ENCODE measurements around the gene SMG7. TPM values are rescaled to one million over a fixed set of nuclear protein-coding genes. Genes with fewer than 3 reads are reported as not detected.

SMG7 gene
- total RNA-seq, 1 donor from 2014 or later: 41.1 TPM

DNA sequence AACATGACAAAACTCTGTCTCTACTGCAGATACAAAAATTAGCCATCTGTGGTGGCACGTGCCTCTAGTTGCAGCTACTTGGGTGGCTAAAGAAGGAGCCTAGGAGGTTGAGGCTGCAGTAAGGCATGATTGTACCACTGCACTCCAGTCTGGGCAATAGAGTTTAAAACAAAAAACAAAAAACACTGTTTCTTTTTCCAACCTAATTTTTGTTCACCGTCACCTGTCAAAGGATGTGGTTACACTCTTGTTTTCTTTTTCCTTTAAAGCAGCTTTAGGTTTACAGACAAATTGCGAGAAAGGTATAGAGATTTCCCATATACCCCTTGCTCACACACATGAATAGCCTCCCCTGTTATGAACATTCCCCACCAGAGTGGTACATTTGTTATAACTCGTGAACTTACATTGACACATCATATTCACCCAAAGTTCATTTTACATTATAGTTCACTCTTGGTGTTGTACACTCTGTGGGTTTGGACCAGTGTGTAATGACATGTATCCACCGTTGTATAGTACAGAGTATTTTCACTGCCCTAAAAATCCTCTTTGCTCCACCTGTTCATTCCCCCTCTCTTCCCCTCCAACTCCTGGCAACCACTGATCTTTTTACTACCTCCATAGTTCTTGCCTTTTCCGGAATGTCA lies 26.2 kb downstream of the SMG7 start:
- no peak for ATAC-seq (ENCODE audit: poor library complexity)
- intact Hi-C loops (cut with DNase I): no loop called here
- DNase-seq: no peak

DNA sequence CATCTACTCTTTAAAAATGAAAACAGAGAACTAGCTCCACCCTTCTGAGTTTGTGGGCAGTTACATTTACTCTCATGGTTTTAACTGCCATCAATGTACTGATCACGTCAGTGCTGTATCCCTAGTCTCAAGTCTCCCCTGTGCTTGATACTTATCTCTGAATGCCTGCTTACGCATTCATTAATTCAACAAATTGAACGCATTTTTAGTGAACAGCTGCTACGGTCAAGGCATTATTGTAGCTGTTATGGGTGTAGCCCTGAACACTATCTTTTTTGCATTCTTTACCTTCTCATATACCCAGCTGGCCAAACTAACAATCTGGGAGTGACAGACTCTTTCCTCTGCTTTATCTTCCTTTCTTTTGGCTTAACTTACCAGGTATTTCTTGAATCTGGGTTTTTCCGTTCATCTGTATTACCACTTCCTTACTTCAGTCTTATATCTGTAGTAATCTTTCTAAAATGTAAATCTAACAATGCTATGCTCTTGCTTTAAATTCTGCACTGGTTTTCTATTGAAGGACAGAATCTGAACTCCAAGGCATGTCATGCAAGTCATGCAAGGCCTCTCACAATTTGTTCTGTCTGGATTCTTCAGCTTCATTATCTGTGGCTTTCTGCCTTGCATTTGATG lies 33.3 kb downstream of the SMG7 start:
- DNase-seq (no peak), ATAC-seq (ENCODE audit: poor library complexity) (no peak)
- intact Hi-C loops (cut with DNase I): no loop called here

- ATAC-seq (ENCODE audit: poor library complexity): no peak
- intact Hi-C loops (cut with DNase I): no loop called here
- no peak for DNase-seq
Observed at GRCh38 chr1:183506561-183506960, 34.3 kb downstream of the SMG7 start.

GRCh38 chr1:183508694-183509093 lies 36.4 kb downstream of the SMG7 start:
- intact Hi-C loops (cut with DNase I): no loop called here

DNA sequence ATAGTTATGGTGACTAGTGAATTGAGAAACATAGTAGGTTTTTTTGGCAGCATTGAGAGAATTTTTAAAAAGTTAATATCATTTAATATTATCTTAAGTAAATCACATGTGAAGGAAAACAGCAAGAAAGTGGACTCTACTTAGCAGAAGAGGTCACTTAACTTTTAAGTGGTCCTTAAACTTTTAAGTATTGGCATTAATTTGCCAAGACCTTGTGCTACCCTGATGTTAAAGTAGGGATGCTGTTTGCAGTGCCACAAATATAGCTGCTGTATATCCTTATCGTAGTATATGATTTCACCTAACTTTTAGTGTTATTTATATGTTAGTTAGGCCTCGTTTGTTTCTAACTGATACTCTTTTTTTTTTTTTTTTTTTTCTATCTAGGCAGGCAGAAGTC lies 40.2 kb downstream of the SMG7 start:
- ATAC-seq (ENCODE audit: poor library complexity): no peak
- intact Hi-C loops (cut with DNase I): no loop called here
- DNase-seq: no peak

More at GRCh38 chr1:183508694-183509093, 36.4 kb downstream of the SMG7 start:
- DNase-seq: no peak
- no peak for ATAC-seq (ENCODE audit: poor library complexity)

- ATAC-seq (ENCODE audit: poor library complexity): no peak
- DNase-seq: no peak
- intact Hi-C loops (cut with DNase I): no loop called here
Observed at GRCh38 chr1:183514235-183514634, 41.9 kb downstream of the SMG7 start.

DNA sequence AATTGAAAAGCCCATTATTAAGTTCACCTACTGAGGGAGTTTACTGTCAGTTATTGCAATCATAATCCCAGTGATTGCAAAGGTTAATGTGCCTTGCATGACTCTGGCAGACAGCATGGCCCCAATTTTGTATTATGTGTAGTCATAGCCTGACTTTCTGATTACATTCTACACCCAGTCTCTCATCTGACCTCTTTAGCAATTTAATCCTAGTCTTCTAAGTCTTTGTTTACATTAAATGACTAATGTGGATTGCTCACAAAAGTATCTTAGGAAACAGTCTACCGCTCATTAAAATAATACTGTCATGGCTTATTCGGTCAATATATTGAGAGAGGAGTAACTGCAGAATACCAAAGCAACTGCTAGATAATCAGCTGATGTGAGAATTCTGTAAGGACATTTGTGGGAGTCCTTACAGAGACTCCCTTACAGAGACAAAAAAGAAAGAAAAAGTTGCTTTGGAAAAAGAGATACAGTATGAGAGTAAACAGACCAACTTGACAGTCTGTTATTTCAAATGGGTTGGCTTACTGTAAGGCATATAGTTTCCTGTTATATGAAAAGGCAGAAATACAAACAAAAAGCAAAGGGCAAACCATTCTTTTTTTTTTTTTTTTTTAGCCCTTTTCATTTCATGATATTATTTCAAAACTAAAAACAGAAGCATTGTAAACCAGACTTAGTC lies 42.8 kb downstream of the SMG7 start:
- intact Hi-C loops (cut with DNase I): no loop called here

DNA sequence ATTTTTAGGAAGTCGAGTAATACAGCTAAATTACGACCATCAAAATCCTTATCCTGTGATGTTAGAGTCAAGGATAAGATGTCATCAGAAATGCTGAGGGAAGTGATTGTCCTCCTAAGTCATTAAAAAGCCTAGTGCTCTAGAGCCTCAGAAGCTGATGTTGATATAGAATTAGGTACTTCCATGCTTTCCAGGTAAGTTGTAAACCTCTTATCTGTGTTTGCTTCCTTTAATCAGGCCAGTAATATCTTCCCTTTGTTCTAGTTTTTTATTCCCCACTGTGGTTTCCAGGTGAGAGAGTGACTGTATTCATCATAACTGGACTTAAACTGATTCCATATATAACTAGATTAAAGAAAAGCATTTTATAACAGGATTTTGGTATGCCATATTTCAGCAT lies 44.4 kb downstream of the SMG7 start:
- intact Hi-C loops (cut with DNase I): no loop called here
- ATAC-seq (ENCODE audit: poor library complexity) (no peak), DNase-seq (no peak)

More for the DNA sequence above, 42.8 kb downstream of the SMG7 start:
- ATAC-seq (ENCODE audit: poor library complexity) (no peak), DNase-seq (no peak)

GRCh38 chr1:183517401-183517800 lies 45.1 kb downstream of the SMG7 start:
- DNase-seq (no peak), ATAC-seq (ENCODE audit: poor library complexity) (no peak)
- intact Hi-C loops (cut with DNase I): no loop called here

DNA sequence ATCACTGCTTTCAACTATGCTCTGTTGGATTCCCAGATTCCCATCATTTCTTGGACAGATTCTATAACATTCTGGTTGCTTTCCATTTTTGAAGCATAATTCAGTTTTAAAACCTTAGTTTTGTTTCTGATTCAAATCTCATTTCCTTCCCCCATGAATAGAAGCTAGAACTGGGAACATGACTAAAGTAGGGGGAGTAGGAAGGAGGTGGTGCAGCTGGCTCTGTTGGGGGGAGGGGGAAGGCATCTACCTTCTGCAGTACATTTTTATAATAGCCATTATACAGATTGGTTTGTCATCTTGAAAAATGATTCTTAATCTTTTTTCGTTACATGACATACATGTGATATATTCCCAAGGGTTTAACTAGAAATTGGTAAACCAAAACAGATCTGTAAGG lies 48.1 kb downstream of the SMG7 start:
- no peak for ATAC-seq (ENCODE audit: poor library complexity)
- intact Hi-C loops (cut with DNase I): no loop called here

GRCh38 chr1:183522104-183522503 lies 49.8 kb downstream of the SMG7 start:
- DNase-seq (no peak), ATAC-seq (ENCODE audit: poor library complexity) (no peak)
- intact Hi-C loops (cut with DNase I): no loop called here

More for the DNA sequence above, 48.1 kb downstream of the SMG7 start:
- DNase-seq: no peak

DNA sequence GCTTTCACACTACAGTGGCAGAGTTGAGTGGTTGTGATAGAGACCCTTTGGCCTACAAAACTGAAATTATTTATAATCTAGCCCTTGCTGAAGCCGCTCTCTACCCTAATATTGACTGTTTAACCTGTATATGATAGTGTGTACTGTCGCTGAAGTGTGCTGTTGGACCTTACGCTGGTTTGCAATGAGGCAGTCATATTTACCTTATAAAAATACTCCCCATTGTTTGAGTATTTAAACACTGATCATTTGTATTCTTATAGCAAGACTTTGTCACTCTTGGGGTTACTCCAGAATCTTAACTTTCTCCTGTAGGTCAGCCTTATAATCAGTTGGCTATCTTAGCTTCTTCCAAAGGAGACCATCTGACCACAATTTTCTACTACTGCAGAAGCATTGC lies 56.3 kb downstream of the SMG7 start:
- DNase-seq (no peak), ATAC-seq (ENCODE audit: poor library complexity) (no peak)
- intact Hi-C loops (cut with DNase I): no loop called here

- ATAC-seq (ENCODE audit: poor library complexity) (no peak), DNase-seq (no peak)
- intact Hi-C loops (cut with DNase I): no loop called here
Observed at GRCh38 chr1:183533617-183534174, 61.4 kb downstream of the SMG7 start.

- intact Hi-C loops (cut with DNase I): no loop called here
- DNase-seq: no peak
- ATAC-seq (ENCODE audit: poor library complexity): no peak
Observed at GRCh38 chr1:183537405-183537804, 65.1 kb downstream of the SMG7 start.

DNA sequence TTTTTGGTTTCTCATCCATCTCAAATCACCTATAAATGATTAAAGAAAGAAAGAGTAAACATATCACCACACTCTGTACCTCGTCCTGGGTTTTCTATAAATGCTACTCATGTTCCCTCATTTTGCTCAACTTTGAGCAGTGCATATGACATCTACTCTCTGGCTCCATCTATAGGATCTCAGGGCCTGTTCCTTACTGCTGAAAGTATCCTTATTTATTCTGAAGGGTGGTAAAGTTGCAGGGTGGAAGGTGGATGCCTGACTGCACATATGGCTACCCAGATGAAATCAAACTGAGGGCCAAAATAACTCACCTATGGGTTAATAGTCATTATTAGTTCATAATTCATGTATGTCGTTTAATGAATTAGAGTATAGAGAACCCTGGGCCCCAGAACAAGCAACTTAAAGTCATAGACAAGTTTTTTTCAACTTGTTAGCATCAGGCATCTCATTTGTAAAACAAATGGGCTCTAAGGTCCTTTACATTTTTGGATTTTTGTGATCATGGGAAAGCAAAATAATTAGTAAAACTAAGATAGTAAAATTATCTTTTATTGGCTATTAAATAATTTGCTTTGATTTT lies 71.4 kb downstream of the SMG7 start:
- no peak for DNase-seq
- intact Hi-C loops (cut with DNase I): loop anchor here (5.0 kb wide), 1 partner anchor 71 kb away; the partner anchor contains the start of gene SMG7
- ATAC-seq (ENCODE audit: poor library complexity): peak; percentile 82

DNA sequence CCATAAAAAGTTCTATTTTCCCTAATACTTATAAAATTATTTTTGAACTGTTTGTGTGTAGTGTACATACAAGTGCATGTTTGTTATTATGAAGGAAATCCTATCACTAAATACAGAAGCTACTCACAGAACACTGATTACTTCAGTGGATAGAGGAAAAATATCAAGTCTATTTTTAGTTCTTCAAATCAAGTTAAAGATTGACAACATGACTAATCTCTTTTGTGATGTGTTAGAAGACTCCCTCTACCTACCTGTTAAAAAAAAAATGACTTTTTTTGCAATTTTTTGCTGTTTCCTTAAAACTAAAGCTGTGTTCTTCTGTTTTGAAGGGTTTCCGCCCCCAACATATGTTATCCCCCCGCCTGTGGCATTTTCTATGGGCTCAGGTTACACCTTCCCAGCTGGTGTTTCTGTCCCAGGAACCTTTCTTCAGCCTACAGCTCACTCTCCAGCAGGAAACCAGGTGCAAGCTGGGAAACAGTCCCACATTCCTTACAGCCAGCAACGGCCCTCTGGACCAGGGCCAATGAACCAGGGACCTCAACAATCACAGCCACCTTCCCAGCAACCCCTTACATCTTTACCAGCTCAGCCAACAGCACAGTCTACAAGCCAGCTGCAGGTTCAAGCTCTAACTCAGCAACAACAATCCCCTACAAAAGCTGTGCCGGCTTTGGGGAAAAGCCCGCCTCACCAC lies 72.4 kb downstream of the SMG7 start:
- intact Hi-C loops (cut with DNase I): loop anchor here (5.0 kb wide), 1 partner anchor 72 kb away; the partner anchor contains the start of gene SMG7
- no peak for DNase-seq
- peak; percentile 54 for ATAC-seq (ENCODE audit: poor library complexity)

DNA sequence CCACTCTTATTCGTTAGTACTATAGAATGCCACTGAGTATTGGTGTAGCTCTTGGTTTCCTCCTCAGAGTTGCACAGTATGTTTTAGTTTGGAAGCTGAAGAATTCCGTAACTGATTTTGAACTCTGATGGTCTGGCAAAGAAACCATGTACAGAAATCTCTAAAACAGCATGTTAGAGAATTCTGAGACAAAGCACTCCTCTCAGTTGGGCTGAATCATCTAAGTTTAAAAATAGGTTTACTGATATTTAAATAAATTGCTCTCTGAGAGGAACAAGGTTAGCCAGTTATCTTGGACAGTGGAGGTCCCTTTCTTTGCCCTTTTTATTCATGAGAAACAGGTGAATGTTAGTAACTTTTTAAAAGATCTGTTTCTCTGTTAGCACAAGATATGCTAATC lies 74.1 kb downstream of the SMG7 start:
- intact Hi-C loops (cut with DNase I): no loop called here
- DNase-seq: no peak
- ATAC-seq (ENCODE audit: poor library complexity): no peak

GRCh38 chr1:183548116-183548515 lies 75.8 kb downstream of the SMG7 start:
- no peak for ATAC-seq (ENCODE audit: poor library complexity)
- intact Hi-C loops (cut with DNase I): no loop called here

GRCh38 chr1:183550915-183551314 lies 78.6 kb downstream of the SMG7 start:
- DNase-seq: no peak
- intact Hi-C loops (cut with DNase I): no loop called here
- peak; percentile 19 for ATAC-seq (ENCODE audit: poor library complexity)

More at GRCh38 chr1:183548116-183548515, 75.8 kb downstream of the SMG7 start:
- DNase-seq: no peak
